H1 (cell line): ENCODE results near the gene RNFT2.

Source experiments
- ASH2L ChIP-seq: fragments of 200-600, 300-600 bp; sonication (generic); IDR thresholded peaks from one replicate; pipeline ENCODE4 v1.7.1; 2017; ENCODE audit warnings: low read length
- CBX5 ChIP-seq: fragments of 300-800, 300-1000 bp; sonication (generic); IDR thresholded peaks from 2 replicates; pipeline ENCODE4 v1.7.1; 2016; ENCODE audit warnings: antibody characterized with exemption, low read length, low read depth
- CHD2 ChIP-seq: IDR thresholded peaks from 2 replicates; pipeline ENCODE4 v1.6.1; 2012; ENCODE audit warnings: low read length, improper control_type of control experiment
- EP300 ChIP-seq, 2 experiments: IDR thresholded peaks; 1 replicate in 1 of 2; 2 replicates in 1 of 2; pipeline ENCODE4 v1.6.1; 2011 to 2012; ENCODE audit warnings: low read depth in 2 of 2, low read length in 2 of 2, mild to moderate bottlenecking in 2 of 2, borderline replicate concordance in 1 of 2, inconsistent platforms in 1 of 2, moderate library complexity in 1 of 2
- EZH2 ChIP-seq: fragments of 200-600 bp; sonication (generic); IDR thresholded peaks from 2 replicates; pipeline ENCODE4 v1.7.1; 2012; ENCODE audit warnings: low read depth, mild to moderate bottlenecking, moderate library complexity, low read length, inconsistent platforms; ENCODE audit not compliant: severe bottlenecking
- HDAC2 ChIP-seq, 2 experiments: fragments of 300-600 bp in 1 of 2; sonication (generic) in 1 of 2; IDR thresholded peaks; 2 replicates each; pipeline ENCODE4 v1.6.1; 2011 to 2012; ENCODE audit warnings: low read depth in 2 of 2, low read length in 2 of 2, mild to moderate bottlenecking in 2 of 2, moderate library complexity in 2 of 2, borderline replicate concordance in 1 of 2, inconsistent platforms in 1 of 2
- POLR2A ChIP-seq, 2 experiments: IDR thresholded peaks; 1 replicate in 1 of 2; 2 replicates in 1 of 2; pipeline ENCODE4 v1.6.1; 2011; ENCODE audit warnings: low read depth in 2 of 2, low read length in 2 of 2, mild to moderate bottlenecking in 2 of 2; ENCODE audit errors: control extremely low read depth in 1 of 2
- SIX5 ChIP-seq: IDR thresholded peaks from 2 replicates; pipeline ENCODE4 v1.6.1; 2011; ENCODE audit warnings: mild to moderate bottlenecking, low read depth, low read length
- SP1 ChIP-seq: IDR thresholded peaks from 2 replicates; pipeline ENCODE4 v1.6.1; 2011; ENCODE audit warnings: low read depth, low read length
- ZNF274 ChIP-seq: IDR thresholded peaks from 2 replicates; pipeline ENCODE4 v1.7.0; 2012; ENCODE audit warnings: low read length, borderline replicate concordance; ENCODE audit errors: extremely low read depth
- TF ChIP-seq, protein P1 (sequence below), 3 experiments: IDR thresholded peaks; 1 replicate in 2 of 3; 2 replicates in 1 of 3; pipeline versions ENCODE4 v1.5.1 to v1.6.1; 2011; ENCODE audit warnings: low read length in 3 of 3, mild to moderate bottlenecking in 3 of 3, inconsistent platforms in 2 of 3, low read depth in 1 of 3, moderate library complexity in 1 of 3; ENCODE audit not compliant: insufficient read depth in 1 of 3; ENCODE audit errors: control extremely low read depth in 1 of 3

DNA sequence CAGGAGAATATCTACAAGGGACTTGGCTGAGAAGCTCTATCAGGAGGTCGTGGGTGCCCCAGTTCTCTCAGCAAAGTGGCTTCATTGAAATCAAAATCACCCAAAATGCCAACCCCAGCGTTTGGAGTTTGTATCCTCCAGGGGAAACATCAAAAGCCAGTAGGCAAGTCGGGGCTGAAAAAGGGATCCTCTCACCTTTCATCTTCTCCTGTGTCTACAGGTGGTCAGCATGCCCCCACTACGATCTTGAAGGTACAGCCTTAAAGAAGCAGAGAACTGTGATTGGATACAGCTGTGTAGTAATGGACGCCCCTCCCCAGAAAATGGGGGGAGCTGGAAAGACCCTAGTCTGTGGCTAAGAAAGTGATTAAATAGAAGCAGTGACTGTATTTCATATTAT lies 121.0 kb downstream of the RNFT2 start:
- TF ChIP-seq CBX5 = no peak
- no peak for TF ChIP-seq EZH2
- TF ChIP-seq, protein P1, sequence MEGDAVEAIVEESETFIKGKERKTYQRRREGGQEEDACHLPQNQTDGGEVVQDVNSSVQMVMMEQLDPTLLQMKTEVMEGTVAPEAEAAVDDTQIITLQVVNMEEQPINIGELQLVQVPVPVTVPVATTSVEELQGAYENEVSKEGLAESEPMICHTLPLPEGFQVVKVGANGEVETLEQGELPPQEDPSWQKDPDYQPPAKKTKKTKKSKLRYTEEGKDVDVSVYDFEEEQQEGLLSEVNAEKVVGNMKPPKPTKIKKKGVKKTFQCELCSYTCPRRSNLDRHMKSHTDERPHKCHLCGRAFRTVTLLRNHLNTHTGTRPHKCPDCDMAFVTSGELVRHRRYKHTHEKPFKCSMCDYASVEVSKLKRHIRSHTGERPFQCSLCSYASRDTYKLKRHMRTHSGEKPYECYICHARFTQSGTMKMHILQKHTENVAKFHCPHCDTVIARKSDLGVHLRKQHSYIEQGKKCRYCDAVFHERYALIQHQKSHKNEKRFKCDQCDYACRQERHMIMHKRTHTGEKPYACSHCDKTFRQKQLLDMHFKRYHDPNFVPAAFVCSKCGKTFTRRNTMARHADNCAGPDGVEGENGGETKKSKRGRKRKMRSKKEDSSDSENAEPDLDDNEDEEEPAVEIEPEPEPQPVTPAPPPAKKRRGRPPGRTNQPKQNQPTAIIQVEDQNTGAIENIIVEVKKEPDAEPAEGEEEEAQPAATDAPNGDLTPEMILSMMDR (IDR thresholded peaks at IDR 0.05; ENCODE audit: control extremely low read depth in 1 of 3, insufficient read depth in 1 of 3, low read depth in 1 of 3, low read length in 3 of 3) = no peak
- TF ChIP-seq ZNF274 = no peak
- TF ChIP-seq ASH2L = no peak
- no peak for TF ChIP-seq SP1
- no peak for TF ChIP-seq EP300 (IDR thresholded peaks at IDR 0.05; ENCODE audit: borderline replicate concordance in 1 of 2, low read depth in 2 of 2, low read length in 2 of 2)
- no peak for TF ChIP-seq HDAC2 (IDR thresholded peaks at IDR 0.05; ENCODE audit: borderline replicate concordance in 1 of 2, low read depth in 2 of 2, low read length in 2 of 2)
- TF ChIP-seq SIX5 = no peak
- TF ChIP-seq CHD2 = no peak
- no peak for TF ChIP-seq POLR2A (IDR thresholded peaks at IDR 0.05; ENCODE audit: control extremely low read depth in 1 of 2, low read depth in 2 of 2, low read length in 2 of 2)
